Hippocampal formation (tissue), 2 donors: ENCODE data around the gene EFCAB9.
"Not testable (repeated sequence)": the region's sequence is repeated elsewhere in the genome, so short reads cannot be mapped to it uniquely, and the experiment has no call there.

Source experiments
- DNase-seq, 2 donors: peaks; one replicate each; lab custom pipeline; 2025; lab: John Stamatoyannopoulos, UW

The EFCAB9 gene

GRCh38 chr5:172188893-172189692, 4.9 kb upstream of the EFCAB9 start:
- no peak for DNase-seq

GRCh38 chr5:172189693-172190296, 4.2 kb upstream of the EFCAB9 start:
- no peak for DNase-seq

- DNase-seq = no peak
These were observed 1.2 kb downstream of the EFCAB9 start for GRCh38 chr5:172194985-172195774.

- not testable (repeated sequence) for DNase-seq
These were observed 3.8 kb downstream of the EFCAB9 start for GRCh38 chr5:172197775-172198174.

- no peak for DNase-seq
These were observed 5.5 kb downstream of the EFCAB9 start for GRCh38 chr5:172199446-172199845.

GRCh38 chr5:172200476-172200875, 6.5 kb downstream of the EFCAB9 start:
- no peak for DNase-seq

GRCh38 chr5:172205984-172206383, 12.0 kb downstream of the EFCAB9 start:
- not testable (repeated sequence) for DNase-seq

GRCh38 chr5:172207511-172207910, 13.5 kb downstream of the EFCAB9 start:
- no peak for DNase-seq

GRCh38 chr5:172209714-172210113, 15.7 kb downstream of the EFCAB9 start:
- no peak for DNase-seq

GRCh38 chr5:172211676-172212075, 17.7 kb downstream of the EFCAB9 start:
- no peak for DNase-seq

- no peak for DNase-seq
These were observed 19.2 kb downstream of the EFCAB9 start for GRCh38 chr5:172213126-172213525.

GRCh38 chr5:172216345-172216744, 22.4 kb downstream of the EFCAB9 start:
- DNase-seq = no peak

- no peak for DNase-seq
These were observed 25.3 kb downstream of the EFCAB9 start for GRCh38 chr5:172219296-172219695.

GRCh38 chr5:172223901-172224873, 30.2 kb downstream of the EFCAB9 start:
- DNase-seq = no peak

GRCh38 chr5:172224996-172225395, 31.0 kb downstream of the EFCAB9 start:
- DNase-seq = no peak

GRCh38 chr5:172229904-172230303, 35.9 kb downstream of the EFCAB9 start:
- DNase-seq = no peak

- no peak for DNase-seq
These were observed 40.1 kb downstream of the EFCAB9 start for GRCh38 chr5:172234031-172234430.

GRCh38 chr5:172235132-172235780, 41.3 kb downstream of the EFCAB9 start:
- DNase-seq = no peak

- DNase-seq = no peak
These were observed 42.1 kb downstream of the EFCAB9 start for GRCh38 chr5:172235827-172236736.

GRCh38 chr5:172238334-172238733, 44.4 kb downstream of the EFCAB9 start:
- DNase-seq = no peak
